22Rv1 (cell line): ENCODE results near the gene UPF1.

Experiments
- ZFX ChIP-seq: fragments of 450-650 bp; IDR thresholded peaks from 2 replicates; pipeline ENCODE4 v1.6.1; 2017; ENCODE audit warnings: antibody characterized with exemption, borderline replicate concordance
- TF ChIP-seq, protein P1 (sequence below): fragments of 450-650 bp; IDR thresholded peaks from 2 replicates; pipeline ENCODE4 v1.5.1; 2017; ENCODE audit warnings: mild to moderate bottlenecking

DNA sequence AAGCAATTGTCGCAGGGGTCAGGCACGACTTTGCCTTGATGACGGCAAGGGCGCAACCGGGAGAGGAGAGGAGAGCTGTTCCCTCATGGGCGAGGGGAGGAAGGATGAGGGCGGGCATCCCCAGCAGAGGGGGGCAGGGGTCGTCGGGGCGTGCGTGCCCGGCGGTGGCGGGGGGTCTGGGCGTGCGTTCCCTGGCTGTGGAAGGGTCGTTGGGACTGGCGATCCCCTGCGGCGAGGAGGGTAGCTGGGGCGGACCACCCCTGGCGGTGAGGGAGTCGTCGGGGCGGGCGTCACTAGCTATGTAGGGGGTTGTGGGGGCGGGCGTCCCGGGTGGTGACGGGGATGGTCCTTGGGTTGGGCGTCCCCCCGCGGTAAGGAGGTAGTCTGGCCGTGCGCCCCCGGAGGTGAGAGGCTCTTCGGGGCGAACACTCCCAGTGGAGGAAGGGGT is 42.3 kb upstream of the UPF1 start:
- TF ChIP-seq, protein P1, sequence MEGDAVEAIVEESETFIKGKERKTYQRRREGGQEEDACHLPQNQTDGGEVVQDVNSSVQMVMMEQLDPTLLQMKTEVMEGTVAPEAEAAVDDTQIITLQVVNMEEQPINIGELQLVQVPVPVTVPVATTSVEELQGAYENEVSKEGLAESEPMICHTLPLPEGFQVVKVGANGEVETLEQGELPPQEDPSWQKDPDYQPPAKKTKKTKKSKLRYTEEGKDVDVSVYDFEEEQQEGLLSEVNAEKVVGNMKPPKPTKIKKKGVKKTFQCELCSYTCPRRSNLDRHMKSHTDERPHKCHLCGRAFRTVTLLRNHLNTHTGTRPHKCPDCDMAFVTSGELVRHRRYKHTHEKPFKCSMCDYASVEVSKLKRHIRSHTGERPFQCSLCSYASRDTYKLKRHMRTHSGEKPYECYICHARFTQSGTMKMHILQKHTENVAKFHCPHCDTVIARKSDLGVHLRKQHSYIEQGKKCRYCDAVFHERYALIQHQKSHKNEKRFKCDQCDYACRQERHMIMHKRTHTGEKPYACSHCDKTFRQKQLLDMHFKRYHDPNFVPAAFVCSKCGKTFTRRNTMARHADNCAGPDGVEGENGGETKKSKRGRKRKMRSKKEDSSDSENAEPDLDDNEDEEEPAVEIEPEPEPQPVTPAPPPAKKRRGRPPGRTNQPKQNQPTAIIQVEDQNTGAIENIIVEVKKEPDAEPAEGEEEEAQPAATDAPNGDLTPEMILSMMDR = no peak
- no peak for TF ChIP-seq ZFX
